HG03060 (cell line): Measurements from ENCODE around the gene C10orf71.

Experiments
- ATAC-seq: cut with Tn5 transposase; IDR thresholded peaks from one replicate; pipeline ENCODE4 v1.9.1; 2021; ENCODE audit warnings: low read depth, moderate number of reproducible peaks; ENCODE audit not compliant: unreplicated experiment

C10orf71 gene

GRCh38 chr10:49356181-49356580, 57.2 kb downstream of the C10orf71 start:
- no peak for ATAC-seq

GRCh38 chr10:49356944-49357343, 58.0 kb downstream of the C10orf71 start:
- no peak for ATAC-seq

GRCh38 chr10:49357910-49358309, 58.9 kb downstream of the C10orf71 start:
- ATAC-seq: no peak

GRCh38 chr10:49359349-49360270, 60.6 kb downstream of the C10orf71 start:
- no peak for ATAC-seq

DNA sequence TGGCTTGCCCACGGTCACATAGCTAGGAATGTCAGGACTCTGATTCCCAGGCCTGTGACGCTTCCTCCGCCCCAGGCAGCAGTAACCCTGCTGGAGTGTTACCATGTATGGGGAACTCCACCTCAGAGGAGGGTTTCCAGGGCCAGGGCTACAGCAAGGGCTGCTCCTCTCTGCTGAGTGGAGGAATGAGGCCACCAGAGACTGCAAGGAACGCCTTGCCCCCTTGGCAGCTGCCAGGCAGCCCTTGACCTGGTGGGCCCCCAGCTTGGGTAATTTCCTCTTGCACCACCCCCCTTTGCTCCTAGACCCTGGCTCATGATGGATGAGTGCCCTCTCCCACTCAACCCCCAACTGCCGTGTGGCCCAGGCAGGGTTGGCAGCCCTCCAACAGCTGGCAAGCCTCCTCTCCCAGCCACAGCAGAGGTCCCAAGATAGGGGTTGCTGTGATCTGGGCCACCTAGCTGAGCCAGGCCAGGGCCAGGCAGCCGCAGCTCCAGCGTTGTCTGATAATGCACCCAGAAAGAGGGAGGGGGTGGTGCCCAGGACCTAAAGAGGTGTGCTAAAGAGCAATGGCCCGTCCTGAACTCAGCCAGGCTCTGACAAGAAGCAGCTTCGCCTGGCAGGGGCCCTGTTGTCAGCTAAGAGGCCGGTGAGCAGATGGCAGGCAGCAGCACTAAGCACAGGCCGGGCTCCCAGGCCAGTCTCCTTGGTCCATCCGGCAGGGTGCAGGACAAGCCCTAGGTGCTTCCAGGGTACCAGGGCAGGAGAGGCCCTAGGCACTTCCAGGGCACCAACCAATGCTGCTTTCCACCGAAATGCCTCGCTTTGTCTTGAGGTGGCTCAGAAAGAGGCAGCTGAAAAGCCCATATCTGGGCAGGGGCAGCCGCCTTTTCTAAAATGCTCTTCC, 61.6 kb downstream of the C10orf71 start:
- ATAC-seq: no peak

GRCh38 chr10:49361178-49361554, 62.2 kb downstream of the C10orf71 start:
- no peak for ATAC-seq

GRCh38 chr10:49361735-49362568, 63.0 kb downstream of the C10orf71 start:
- no peak for ATAC-seq

DNA sequence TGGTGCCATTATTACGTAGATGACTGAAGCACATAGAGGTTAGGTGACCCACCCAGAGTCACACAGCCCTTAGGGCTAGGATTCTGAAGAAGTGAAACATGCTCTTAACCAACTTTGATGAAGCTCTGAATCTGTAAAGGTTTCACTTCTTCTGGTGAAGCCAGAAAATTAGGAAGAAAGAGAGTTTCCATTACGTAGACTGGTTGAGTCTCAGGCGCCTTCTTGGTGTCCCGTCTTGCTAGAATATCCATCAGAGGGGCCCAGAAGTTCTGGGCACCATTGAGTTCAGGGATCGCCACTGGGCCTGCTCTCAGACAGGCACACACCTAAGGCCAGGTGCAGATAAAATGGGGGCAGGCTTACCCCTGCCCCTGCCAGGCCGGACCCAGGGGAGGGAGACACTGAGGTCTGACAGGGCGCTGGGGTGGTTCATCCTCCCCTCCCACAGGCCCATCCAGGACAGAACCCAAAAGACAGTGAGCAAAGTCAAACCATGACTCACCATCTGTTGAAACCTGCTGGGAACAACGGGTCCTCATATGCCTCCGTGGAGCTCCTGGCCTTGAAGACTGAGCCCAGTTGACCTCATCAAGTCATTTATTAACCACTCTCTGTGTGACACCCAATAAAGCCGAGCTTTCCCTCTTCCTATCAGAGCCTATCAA, 63.8 kb downstream of the C10orf71 start:
- ATAC-seq: peak; percentile 82

- no peak for ATAC-seq
Observed at GRCh38 chr10:49363309-49364031, 64.5 kb downstream of the C10orf71 start.

DNA sequence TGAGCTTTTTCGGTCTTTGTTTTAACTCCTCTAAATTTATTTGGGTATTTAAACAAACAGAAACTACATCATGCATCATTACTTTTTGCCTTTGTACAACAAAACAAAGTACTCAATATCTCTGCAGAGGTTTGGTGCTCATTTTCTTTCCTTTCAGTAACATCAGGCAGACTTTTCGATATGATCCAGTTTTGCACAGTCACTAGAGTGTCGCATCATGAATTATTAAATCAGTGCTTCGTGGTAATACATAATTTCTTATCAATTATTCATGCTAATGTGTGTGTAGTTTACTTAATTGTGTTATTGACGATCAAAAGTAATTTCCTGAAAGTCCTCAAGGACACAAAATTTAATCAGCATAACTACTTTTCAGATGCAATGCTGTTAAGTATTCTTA, 65.1 kb downstream of the C10orf71 start:
- no peak for ATAC-seq

DNA sequence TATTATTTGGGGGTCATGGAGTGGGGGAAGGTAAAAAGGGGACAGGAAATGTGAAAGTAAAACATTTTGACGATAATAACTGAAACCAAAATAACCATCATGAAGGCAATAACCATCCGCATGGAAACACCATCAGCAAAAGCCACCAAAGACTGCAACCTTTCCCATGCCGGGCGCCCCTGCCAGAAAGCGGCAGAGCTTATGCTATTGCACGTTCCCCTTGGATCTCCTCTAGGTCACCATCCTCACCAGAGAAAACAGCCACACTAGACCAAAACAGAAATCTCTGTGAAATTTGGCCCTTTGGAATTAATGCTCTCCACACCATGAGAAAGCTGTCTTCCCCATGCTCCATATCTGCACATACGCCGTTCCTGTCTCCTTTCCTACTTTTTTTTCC, 65.8 kb downstream of the C10orf71 start:
- ATAC-seq: no peak

- no peak for ATAC-seq
Observed at GRCh38 chr10:49365275-49365674, 66.3 kb downstream of the C10orf71 start.

- no peak for ATAC-seq
Observed at GRCh38 chr10:49365675-49366415, 66.9 kb downstream of the C10orf71 start.

DNA sequence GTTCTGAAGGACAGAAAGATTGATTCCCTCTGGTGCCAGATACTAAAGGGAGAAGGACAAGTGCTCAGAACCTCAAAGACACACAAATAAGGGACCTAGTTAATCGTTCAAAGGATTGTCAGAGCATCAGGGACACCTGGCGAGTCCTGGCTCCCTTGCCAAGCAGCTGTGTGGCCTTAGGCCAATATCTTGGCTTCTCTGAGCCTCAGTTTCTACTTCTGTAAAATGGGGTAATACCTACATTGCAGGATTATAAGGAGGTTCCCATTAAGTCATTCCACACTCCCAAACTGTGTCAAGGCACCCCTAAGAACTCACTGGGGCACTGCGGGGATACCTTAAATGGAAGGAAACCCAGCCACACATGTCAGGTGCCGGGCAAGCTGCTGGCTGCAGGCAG, 67.5 kb downstream of the C10orf71 start:
- ATAC-seq: no peak

DNA sequence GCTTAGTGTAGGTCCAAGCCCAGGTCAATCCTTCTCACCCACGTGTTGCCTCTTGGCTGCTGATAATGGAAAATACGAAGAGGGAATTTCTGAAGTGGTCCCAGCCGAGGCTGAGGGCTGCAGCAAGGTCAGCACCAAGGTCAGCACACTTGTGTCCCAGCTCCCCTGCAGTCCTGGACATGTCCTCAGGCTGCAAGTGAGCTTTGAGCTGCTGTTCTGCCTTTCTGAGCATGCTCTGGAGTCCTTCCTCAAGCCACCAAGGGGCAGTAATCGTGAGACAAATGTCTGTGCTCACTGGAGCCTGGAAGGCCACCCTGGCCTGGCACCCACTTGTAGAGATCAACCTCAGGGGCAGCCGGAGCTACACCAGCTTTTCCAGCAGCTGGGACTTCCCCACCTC, 68.6 kb downstream of the C10orf71 start:
- ATAC-seq: no peak

DNA sequence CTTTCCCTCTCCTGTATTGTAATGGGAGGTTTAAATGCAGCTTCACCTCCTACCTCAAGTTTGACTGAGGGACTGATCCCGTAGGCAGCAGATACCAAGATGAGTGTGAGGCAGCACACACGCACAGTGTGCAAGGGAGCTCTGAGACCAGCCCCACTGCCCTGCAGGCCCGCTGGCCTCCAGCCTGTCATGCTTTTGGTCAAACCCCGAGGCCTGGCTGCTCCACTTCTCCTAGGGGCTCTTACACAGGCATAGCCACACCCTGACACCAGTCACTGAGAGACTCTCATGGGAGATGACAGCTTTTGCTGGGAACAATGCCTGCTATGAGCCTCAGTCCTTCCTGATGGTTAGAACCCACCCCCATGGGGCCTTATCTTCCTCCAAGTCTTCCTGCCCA, 69.3 kb downstream of the C10orf71 start:
- no peak for ATAC-seq

DNA sequence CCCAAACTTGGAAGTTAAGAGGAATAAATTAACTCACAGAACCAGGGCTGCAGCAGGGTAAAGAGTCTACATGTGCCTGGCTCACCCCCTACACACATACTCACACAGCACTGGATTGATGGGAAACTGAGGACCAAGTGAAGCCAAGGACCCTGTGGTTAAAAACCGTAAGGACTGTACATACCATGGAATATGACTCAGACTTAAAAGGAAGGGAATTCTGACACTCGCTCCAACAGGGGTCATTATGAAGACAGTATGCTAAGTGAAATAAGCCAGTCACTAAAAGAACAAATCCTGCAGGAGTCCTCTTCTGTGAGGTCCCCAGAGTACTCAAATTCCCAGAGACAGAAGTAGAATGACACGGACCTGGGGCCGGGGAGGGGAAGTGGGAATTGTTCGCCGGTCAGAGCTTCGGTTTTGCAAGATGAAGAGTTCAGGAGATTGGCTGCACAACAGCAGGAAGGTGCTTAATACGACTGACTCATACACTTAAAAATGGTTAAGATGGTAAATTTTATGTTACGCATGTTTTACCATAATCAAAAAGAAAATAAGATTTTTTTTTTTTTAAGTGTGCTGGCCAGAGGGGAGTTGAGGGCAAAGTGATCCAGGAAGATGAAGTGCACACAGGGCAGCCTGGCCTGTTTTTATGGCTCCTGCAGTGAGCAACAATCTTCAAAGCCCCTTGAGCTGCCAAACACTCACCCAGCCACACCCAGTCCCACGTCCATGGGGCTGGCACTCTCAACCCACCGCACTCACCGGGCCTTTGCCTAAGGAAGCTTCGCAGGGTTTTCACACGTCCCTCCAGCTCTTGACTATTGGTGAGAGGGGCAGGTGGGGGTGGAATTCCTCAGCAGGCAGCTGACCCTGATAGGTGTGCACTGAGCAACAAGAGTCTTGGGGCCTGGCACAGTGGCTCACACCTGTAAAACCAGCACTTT, 70.5 kb downstream of the C10orf71 start:
- no peak for ATAC-seq
